Gastroesophageal sphincter (tissue), 3 donors: ENCODE results near the gene TFG.

Source experiments
- CTCF ChIP-seq, 4 experiments: fragments of 200-600 bp in 2 of 4; fragments of 450-650 bp in 2 of 4; sonication (generic) in 1 of 4; IDR thresholded peaks; one replicate each; pipeline ENCODE4 v1.5.1; 2017 to 2019; ENCODE audit warnings: antibody characterized with exemption in 4 of 4, mild to moderate bottlenecking in 2 of 4, moderate library complexity in 2 of 4
- POLR2A ChIP-seq, 2 donors: fragments of 450-650 bp; IDR thresholded peaks; one replicate each; pipeline ENCODE4 v1.6.1; 2017; ENCODE audit warnings: antibody characterized with exemption in 2 of 2, mild to moderate bottlenecking in 2 of 2, moderate library complexity in 1 of 2

GRCh38 chr3:100708644-100708988 is 678 bp upstream of the TFG start:
- TF ChIP-seq POLR2A (IDR thresholded peaks at IDR 0.05) (no peak), CTCF (IDR thresholded peaks at IDR 0.05) (no peak)
